SK-N-SH (cell line): Measurements from ENCODE around the gene LIMA1. TPM values are rescaled to one million over a fixed set of nuclear protein-coding genes. Genes with fewer than 3 reads are reported as not detected.

Experiments used
- CTCF ChIA-PET: fragments of 300-600, 350-600 bp; formaldehyde crosslinking; extraction: SDS; loops from one replicate; lab custom pipeline; 2021; lab: Yijun Ruan, JAX
- POLR2A ChIA-PET: fragments of 350-600 bp; sonication (Branson Sonifier 250); formaldehyde crosslinking; extraction: SDS; loops from one replicate; lab custom pipeline; 2020; ENCODE audit warnings: antibody characterized with exemption, inconsistent platforms; lab: Yijun Ruan, JAX
- DNase-seq: peaks from one replicate; pipeline ENCODE4 v3.0.0; 2012
- H2AFZ ChIP-seq: fragments of 200-600 bp; sonication (generic); 2 replicates; pipeline ENCODE4 v1.8.1; 2016; ENCODE audit warnings: antibody characterized with exemption, mild to moderate bottlenecking, low read depth
- H3F3A ChIP-seq: fragments of 200-600 bp; sonication (generic); replicated peaks from 2 replicates; pipeline ENCODE3; 2016; ENCODE audit warnings: antibody characterized with exemption, mild to moderate bottlenecking; ENCODE audit not compliant: insufficient read depth
- H3K27ac ChIP-seq, 2 experiments: fragments of 200-500 bp in 1 of 2; fragments of 200-600 bp in 1 of 2; sonication (Bioruptor generic) in 1 of 2; sonication (generic), shearing (Covaris generic) in 1 of 2; 2 replicates each; pipeline versions ENCODE4 v1.5.1 to v1.6.1; 2014 to 2016; ENCODE audit warnings: low read depth in 2 of 2, inconsistent platforms in 1 of 2, low read length in 1 of 2, mild to moderate bottlenecking in 1 of 2, mixed read lengths in 1 of 2
- H3K27me3 ChIP-seq: fragments of 200-600 bp; sonication (generic), shearing (Covaris generic); 2 replicates; pipeline ENCODE4 v1.6.1; 2016; ENCODE audit warnings: mixed run types; ENCODE audit not compliant: insufficient read depth
- H3K36me3 ChIP-seq, 2 experiments: fragments of 200-500 bp in 1 of 2; fragments of 200-600 bp in 1 of 2; sonication (Bioruptor generic) in 1 of 2; sonication (generic) in 1 of 2; replicated peaks in 1 of 2; 2 replicates each; pipeline versions ENCODE3 to v1.5.1; 2014 to 2016; ENCODE audit warnings: low read length in 1 of 2, mild to moderate bottlenecking in 1 of 2; ENCODE audit not compliant: insufficient read depth in 2 of 2, control insufficient read depth in 1 of 2
- H3K4me1 ChIP-seq, 2 experiments: fragments of 200-500 bp in 1 of 2; fragments of 200-600 bp in 1 of 2; sonication (Bioruptor generic) in 1 of 2; sonication (generic), shearing (Covaris generic) in 1 of 2; 2 replicates each; pipeline versions ENCODE4 v1.5.1 to v1.6.1; 2014 to 2016; ENCODE audit warnings: low read depth in 1 of 2, low read length in 1 of 2, mixed run types in 1 of 2; ENCODE audit not compliant: insufficient read depth in 2 of 2, control insufficient read depth in 1 of 2
- H3K4me2 ChIP-seq: fragments of 200-600 bp; sonication (generic), shearing (Covaris generic); 2 replicates; pipeline ENCODE4 v1.6.1; 2017; ENCODE audit warnings: mixed run types
- H3K4me3 ChIP-seq, 2 experiments: fragments of 200-500 bp in 1 of 2; fragments of 200-600 bp in 1 of 2; sonication (Bioruptor generic) in 1 of 2; sonication (generic), shearing (Covaris generic) in 1 of 2; 2 replicates each; pipeline versions ENCODE4 v1.5.1 to v1.8.1; 2014 to 2016; ENCODE audit warnings: low read depth in 2 of 2, inconsistent platforms in 1 of 2, low read length in 1 of 2, mild to moderate bottlenecking in 1 of 2, mixed read lengths in 1 of 2, moderate library complexity in 1 of 2
- H3K79me2 ChIP-seq: fragments of 200-600 bp; sonication (generic); 2 replicates; pipeline ENCODE4 v1.8.1; 2017; ENCODE audit warnings: mild to moderate bottlenecking; ENCODE audit not compliant: insufficient read depth
- H3K9ac ChIP-seq: fragments of 200-600 bp; sonication (generic); 2 replicates; pipeline ENCODE4 v1.6.1; 2017; ENCODE audit warnings: mixed run types
- H3K9me2 ChIP-seq: fragments of 200-600 bp; sonication (generic); 2 replicates; pipeline ENCODE4 v1.6.1; 2017; ENCODE audit warnings: mixed run types
- H3K9me3 ChIP-seq: fragments of 200-600 bp; sonication (generic); 2 replicates; pipeline ENCODE4 v1.6.1; 2017; ENCODE audit warnings: mixed run types, mild to moderate bottlenecking, moderate library complexity
- H4K20me1 ChIP-seq: fragments of 200-600 bp; sonication (generic); 2 replicates; pipeline ENCODE4 v1.6.1; 2017; ENCODE audit warnings: mild to moderate bottlenecking, mixed run types; ENCODE audit not compliant: insufficient read depth
- CTCF ChIP-seq: fragments of 200-600 bp; sonication (generic); IDR thresholded peaks from 2 replicates; pipeline ENCODE4 v1.6.1; 2017; ENCODE audit warnings: antibody characterized with exemption, mild to moderate bottlenecking, moderate library complexity
- EZH2phosphoT487 ChIP-seq: fragments of 200-600 bp; sonication (generic); IDR thresholded peaks from 2 replicates; pipeline ENCODE4 v1.6.1; 2017; ENCODE audit warnings: low read depth, mixed run types, mild to moderate bottlenecking, antibody characterized with exemption, moderate library complexity, borderline replicate concordance
- GABPA ChIP-seq: IDR thresholded peaks from 2 replicates; pipeline ENCODE4 v1.4.0; 2012; ENCODE audit warnings: low read depth, mild to moderate bottlenecking
- GATA2 ChIP-seq: sonication (generic); formaldehyde crosslinking; IDR thresholded peaks from 2 replicates; pipeline ENCODE4 v1.5.0; 2020; ENCODE audit warnings: mild to moderate bottlenecking, missing genetic modification reagents
- MEF2A ChIP-seq: IDR thresholded peaks from 2 replicates; pipeline ENCODE4 v1.4.0; 2012; ENCODE audit warnings: low read depth, borderline replicate concordance
- MXI1 ChIP-seq: IDR thresholded peaks from 2 replicates; pipeline ENCODE4 v1.6.1; 2012; ENCODE audit warnings: mild to moderate bottlenecking, low read depth, low read length, improper control_type of control experiment
- NFIC ChIP-seq: IDR thresholded peaks from 2 replicates; pipeline ENCODE4 v1.4.0; 2012; ENCODE audit warnings: borderline replicate concordance
- NRF1 ChIP-seq: IDR thresholded peaks from 2 replicates; pipeline ENCODE4 v1.6.1; 2012; ENCODE audit warnings: low read depth, mild to moderate bottlenecking, low read length
- RCOR1 ChIP-seq: fragments of 150-350 bp; IDR thresholded peaks from 2 replicates; pipeline ENCODE4 v1.6.1; 2017; ENCODE audit warnings: antibody characterized with exemption, low read length
- RXRA ChIP-seq: IDR thresholded peaks from 2 replicates; pipeline ENCODE4 v1.4.0; 2012; ENCODE audit warnings: low read depth, mild to moderate bottlenecking, borderline replicate concordance
- SIN3A ChIP-seq: IDR thresholded peaks from 2 replicates; pipeline ENCODE4 v1.6.1; 2012; ENCODE audit warnings: low read depth, mild to moderate bottlenecking, low read length, moderate library complexity, borderline replicate concordance
- SMC3 ChIP-seq: IDR thresholded peaks from 2 replicates; pipeline ENCODE4 v1.6.1; 2012; ENCODE audit warnings: low read depth, low read length, improper control_type of control experiment
- TCF12 ChIP-seq: IDR thresholded peaks from 2 replicates; pipeline ENCODE4 v1.4.0; 2012
- TEAD4 ChIP-seq: IDR thresholded peaks from 2 replicates; pipeline ENCODE4 v1.4.0; 2012; ENCODE audit warnings: mild to moderate bottlenecking, borderline replicate concordance; ENCODE audit not compliant: insufficient read depth
- WGBS: methylation state at CpG from one replicate; pipeline ENCODE4 v1.1.6; 2017; ENCODE audit warnings: low lambda C conversion rate; 5-methylcytosine and 5-hydroxymethylcytosine counted together
- polyA plus RNA-seq, 3 experiments: library from polyadenylated mRNA; depleted of rRNA; stranded (reverse); fragments of >200 nt; gene quantifications; 2 replicates each; pipeline ENCODE4 v1.2.3, GENCODE V29; 2012
- TF ChIP-seq, protein P1 (sequence below): IDR thresholded peaks from 2 replicates; pipeline ENCODE4 v1.4.0; 2012; ENCODE audit warnings: low read depth, borderline replicate concordance
- TF ChIP-seq, protein P2 (sequence below): IDR thresholded peaks from 2 replicates; pipeline ENCODE4 v1.4.0; 2012; ENCODE audit warnings: low read depth, borderline replicate concordance
- TF ChIP-seq, protein P3 (sequence below): fragments of 150-350 bp; IDR thresholded peaks from 2 replicates; pipeline ENCODE4 v1.6.1; 2017; ENCODE audit warnings: antibody characterized with exemption, low read length, low read depth, borderline replicate concordance

LIMA1 gene
- polyA plus RNA-seq, 1 of the 3 experiments (the other 2 are of a cell fraction), result 96.6 TPM

GRCh38 chr12:50232206-50232605 is 51.1 kb downstream of the LIMA1 start:
- H3K36me3 ChIP-seq, result peaks cover 0 to 3% of the 10 kb centered on the region in 2 experiments
- no peak overlapping the region for H3K9ac ChIP-seq
- no peaks in the 10 kb centered on the region for H3K27me3 ChIP-seq
- H3K9me3 ChIP-seq, result no peaks in the 10 kb centered on the region
- no peaks in the 10 kb centered on the region for H4K20me1 ChIP-seq
- ChIA-PET POLR2A (interaction anchor here (0.9 kb wide), 1 partner anchor 11 kb away, joined by 3 read pairs; no protein-coding TSS in a partner anchor), CTCF (interaction anchor here (1.7 kb wide), 1 partner anchor 11 kb away, joined by 7 read pairs; no protein-coding TSS in a partner anchor)
- H3K79me2 ChIP-seq, result no peaks in the 10 kb centered on the region
- no peak for TF ChIP-seq SIN3A
- TF ChIP-seq, protein P1, sequence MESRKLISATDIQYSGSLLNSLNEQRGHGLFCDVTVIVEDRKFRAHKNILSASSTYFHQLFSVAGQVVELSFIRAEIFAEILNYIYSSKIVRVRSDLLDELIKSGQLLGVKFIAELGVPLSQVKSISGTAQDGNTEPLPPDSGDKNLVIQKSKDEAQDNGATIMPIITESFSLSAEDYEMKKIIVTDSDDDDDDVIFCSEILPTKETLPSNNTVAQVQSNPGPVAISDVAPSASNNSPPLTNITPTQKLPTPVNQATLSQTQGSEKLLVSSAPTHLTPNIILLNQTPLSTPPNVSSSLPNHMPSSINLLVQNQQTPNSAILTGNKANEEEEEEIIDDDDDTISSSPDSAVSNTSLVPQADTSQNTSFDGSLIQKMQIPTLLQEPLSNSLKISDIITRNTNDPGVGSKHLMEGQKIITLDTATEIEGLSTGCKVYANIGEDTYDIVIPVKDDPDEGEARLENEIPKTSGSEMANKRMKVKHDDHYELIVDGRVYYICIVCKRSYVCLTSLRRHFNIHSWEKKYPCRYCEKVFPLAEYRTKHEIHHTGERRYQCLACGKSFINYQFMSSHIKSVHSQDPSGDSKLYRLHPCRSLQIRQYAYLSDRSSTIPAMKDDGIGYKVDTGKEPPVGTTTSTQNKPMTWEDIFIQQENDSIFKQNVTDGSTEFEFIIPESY, result no peak
- no peak for TF ChIP-seq NFIC
- no peak for TF ChIP-seq CTCF
- no peak for TF ChIP-seq EZH2phosphoT487
- TF ChIP-seq, protein P2, sequence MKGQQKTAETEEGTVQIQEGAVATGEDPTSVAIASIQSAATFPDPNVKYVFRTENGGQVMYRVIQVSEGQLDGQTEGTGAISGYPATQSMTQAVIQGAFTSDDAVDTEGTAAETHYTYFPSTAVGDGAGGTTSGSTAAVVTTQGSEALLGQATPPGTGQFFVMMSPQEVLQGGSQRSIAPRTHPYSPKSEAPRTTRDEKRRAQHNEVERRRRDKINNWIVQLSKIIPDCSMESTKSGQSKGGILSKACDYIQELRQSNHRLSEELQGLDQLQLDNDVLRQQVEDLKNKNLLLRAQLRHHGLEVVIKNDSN, result no peak
- TF ChIP-seq MXI1, result no peak
- peaks cover 8% of the 10 kb centered on the region for H3F3A ChIP-seq
- H3K4me1 ChIP-seq, result peaks cover 6 to 16% of the 10 kb centered on the region in 2 experiments; a peak in 3 of 4 replicates
- no peak for DNase-seq
- H3K4me2 ChIP-seq, result no peak overlapping the region
- H3K9me2 ChIP-seq, result no peaks in the 10 kb centered on the region
- 96% methylated on average over 4 of the region's 4 CpGs for WGBS
- no peak overlapping the region; a peak in 1 of 4 replicates for H3K27ac ChIP-seq
- no peak overlapping the region for H2AFZ ChIP-seq
- no peak overlapping the region for H3K4me3 ChIP-seq

DNA sequence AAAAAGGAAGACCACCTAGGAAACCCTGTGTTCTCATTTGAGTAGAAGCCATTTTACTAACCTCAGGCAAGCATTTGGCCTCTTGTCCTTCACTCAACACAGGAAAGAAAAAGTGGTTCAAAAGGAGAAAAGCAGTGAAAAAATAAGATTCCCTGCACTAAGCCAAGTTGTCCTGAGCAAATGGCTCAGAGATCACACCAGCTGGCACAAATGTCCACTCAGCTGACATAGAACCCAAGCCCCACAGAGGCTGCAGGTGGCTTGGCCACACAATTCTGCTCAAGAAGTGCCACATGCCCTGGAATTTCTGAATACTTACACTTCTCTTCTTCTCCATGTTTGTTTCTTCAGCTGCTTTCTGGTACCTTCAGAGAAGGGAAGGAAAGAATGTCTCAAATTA is 52.0 kb downstream of the LIMA1 start:
- H3K9me2 ChIP-seq, result no peaks in the 10 kb centered on the region
- H3K79me2 ChIP-seq, result no peaks in the 10 kb centered on the region
- no peaks in the 10 kb centered on the region for H3K27me3 ChIP-seq
- H3F3A ChIP-seq, result peaks cover 3% of the 10 kb centered on the region
- no peak overlapping the region for H3K27ac ChIP-seq
- POLR2A ChIA-PET, result no interaction called here
- H3K9me3 ChIP-seq, result no peaks in the 10 kb centered on the region
- H3K36me3 ChIP-seq, result peaks cover 0 to 3% of the 10 kb centered on the region in 2 experiments
- H3K4me2 ChIP-seq, result no peak overlapping the region
- H3K9ac ChIP-seq, result no peak overlapping the region
- no peak for DNase-seq
- CTCF ChIA-PET, result interaction anchor here (0.7 to 1.7 kb wide), 3 partner anchors 28 to 83 kb away, joined by 3 to 6 read pairs (median 3); no protein-coding TSS in a partner anchor
- peaks cover 6 to 16% of the 10 kb centered on the region in 2 experiments; a peak in 3 of 4 replicates for H3K4me1 ChIP-seq
- no peak overlapping the region for H3K4me3 ChIP-seq
- no peak overlapping the region for H2AFZ ChIP-seq
- no peaks in the 10 kb centered on the region for H4K20me1 ChIP-seq
- TF ChIP-seq TEAD4, result no peak
- no peak for TF ChIP-seq MEF2A
- TF ChIP-seq, protein P2, result no peak
- no peak for TF ChIP-seq NRF1
- no peak for TF ChIP-seq GATA2 (CRISPR knock-in tag)
- TF ChIP-seq, protein P1, result no peak
- no peak for TF ChIP-seq RXRA
- no peak for TF ChIP-seq GABPA
- no peak for TF ChIP-seq TCF12
- no peak for TF ChIP-seq RCOR1
- TF ChIP-seq, protein P3, sequence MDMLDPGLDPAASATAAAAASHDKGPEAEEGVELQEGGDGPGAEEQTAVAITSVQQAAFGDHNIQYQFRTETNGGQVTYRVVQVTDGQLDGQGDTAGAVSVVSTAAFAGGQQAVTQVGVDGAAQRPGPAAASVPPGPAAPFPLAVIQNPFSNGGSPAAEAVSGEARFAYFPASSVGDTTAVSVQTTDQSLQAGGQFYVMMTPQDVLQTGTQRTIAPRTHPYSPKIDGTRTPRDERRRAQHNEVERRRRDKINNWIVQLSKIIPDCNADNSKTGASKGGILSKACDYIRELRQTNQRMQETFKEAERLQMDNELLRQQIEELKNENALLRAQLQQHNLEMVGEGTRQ, result no peak
- TF ChIP-seq SMC3, result no peak
